BJ (cell line): ENCODE results near the gene DLG2. TPM values are rescaled to one million over a fixed set of nuclear protein-coding genes. Genes with fewer than 3 reads are reported as not detected.
"Not testable (repeated sequence)": the region's sequence is repeated elsewhere in the genome, so short reads cannot be mapped to it uniquely, and the experiment has no call there.

Source experiments
- CTCF ChIA-PET: fragments of 350-600 bp; formaldehyde crosslinking; extraction: SDS; loops from one replicate; lab custom pipeline; 2021; ENCODE audit warnings: antibody characterized with exemption, inconsistent platforms; lab: Yijun Ruan, JAX
- POLR2A ChIA-PET: fragments of 300-600 bp; sonication (Branson Sonifier 250); formaldehyde crosslinking; extraction: SDS; loops from one replicate; lab custom pipeline; 2021; ENCODE audit warnings: antibody characterized with exemption; lab: Charles Lee
- DNase-seq: peaks from one replicate; pipeline ENCODE4 v3.0.0-alpha.2; 2011; ENCODE audit warnings: low read depth
- H3K27me3 ChIP-seq: 2 replicates; pipeline ENCODE4 v1.6.0; 2011; ENCODE audit warnings: low read length; ENCODE audit not compliant: control insufficient read depth, insufficient read depth
- H3K36me3 ChIP-seq: 2 replicates; pipeline ENCODE4 v1.5.1; 2011; ENCODE audit warnings: low read length; ENCODE audit not compliant: control insufficient read depth, insufficient read depth
- H3K4me3 ChIP-seq: 2 replicates; pipeline ENCODE4 v1.5.1; 2011; ENCODE audit warnings: low read depth, mild to moderate bottlenecking, control low read depth, low read length
- CTCF ChIP-seq: IDR thresholded peaks from 2 replicates; pipeline ENCODE4 v1.5.1; 2011; ENCODE audit warnings: low read depth, mild to moderate bottlenecking, control low read depth, inconsistent platforms, low read length, moderate library complexity; ENCODE audit not compliant: insufficient read depth
- polyA plus RNA-seq: library from polyadenylated mRNA; depleted of rRNA; stranded (reverse); fragments of >200 nt; gene quantifications from 2 replicates; pipeline ENCODE4 v1.2.3, GENCODE V29; 2011

Gene DLG2
- polyA plus RNA-seq, 1 experiment, result 0.28 TPM

- POLR2A ChIA-PET, result no interaction called here
- no peak for DNase-seq
- Histone ChIP-seq H3K36me3 (no peaks in the 10 kb centered on the region), H3K4me3 (no peak overlapping the region), H3K27me3 (no peaks in the 10 kb centered on the region)
- CTCF ChIA-PET, result no interaction called here
- no peak for TF ChIP-seq CTCF
Measured at GRCh38 chr11:84793318-84793717, 833.8 kb downstream of the DLG2 start.

- H3K4me3 ChIP-seq, result no peak overlapping the region
- no peaks in the 10 kb centered on the region for H3K36me3 ChIP-seq
- H3K27me3 ChIP-seq, result no peaks in the 10 kb centered on the region
- ChIA-PET CTCF (no interaction called here), POLR2A (no interaction called here)
- no peak for TF ChIP-seq CTCF
- no peak for DNase-seq
Measured at GRCh38 chr11:84790849-84791427, 836.2 kb downstream of the DLG2 start.

- no peak for DNase-seq
- no peaks in the 10 kb centered on the region for H3K27me3 ChIP-seq
- ChIA-PET POLR2A (no interaction called here), CTCF (no interaction called here)
- no peaks in the 10 kb centered on the region for H3K36me3 ChIP-seq
- no peak overlapping the region for H3K4me3 ChIP-seq
- TF ChIP-seq CTCF, result no peak
Measured at GRCh38 chr11:84788220-84788619, 838.9 kb downstream of the DLG2 start.

GRCh38 chr11:84784158-84784557 is 843.0 kb downstream of the DLG2 start:
- H3K4me3 ChIP-seq, DNase-seq, H3K36me3 ChIP-seq, CTCF ChIA-PET, H3K27me3 ChIP-seq, POLR2A ChIA-PET: not testable (repeated sequence)

- CTCF ChIA-PET, result interaction anchor here (0.7 to 1.2 kb wide), 2 partner anchors 22 to 44 kb away, joined by 3 read pairs; no protein-coding TSS in a partner anchor
- TF ChIP-seq CTCF, result peak; percentile 59
- POLR2A ChIA-PET, result no interaction called here
- Histone ChIP-seq H3K36me3 (no peaks in the 10 kb centered on the region), H3K4me3 (no peak overlapping the region), H3K27me3 (no peaks in the 10 kb centered on the region)
- DNase-seq, result no peak
Measured at GRCh38 chr11:84780689-84781293, 846.4 kb downstream of the DLG2 start.

- no peak for DNase-seq
- Histone ChIP-seq H3K4me3 (no peak overlapping the region), H3K36me3 (no peaks in the 10 kb centered on the region), H3K27me3 (no peaks in the 10 kb centered on the region)
- CTCF ChIA-PET, result no interaction called here
- TF ChIP-seq CTCF, result no peak
- POLR2A ChIA-PET, result no interaction called here
Measured at GRCh38 chr11:84775503-84775902, 851.6 kb downstream of the DLG2 start.
